Prostate gland (tissue), 2 donors: ENCODE data around the gene PDIA4.

Experiments used
- POLR2A ChIP-seq: fragments of 450-650 bp; IDR thresholded peaks from one replicate; pipeline ENCODE4 v1.6.1; 2016; ENCODE audit warnings: antibody characterized with exemption, mild to moderate bottlenecking
- POLR2AphosphoS5 ChIP-seq: sonication (generic); formaldehyde crosslinking; IDR thresholded peaks from one replicate; pipeline ENCODE4 v1.6.1; 2017; ENCODE audit warnings: antibody characterized with exemption
- TF ChIP-seq, protein P1 (sequence below), 4 experiments: fragments of 200-600 bp in 2 of 4; fragments of 450-650 bp in 2 of 4; sonication (generic) in 2 of 4; IDR thresholded peaks; 1 replicate in 3 of 4; 2 replicates in 1 of 4; pipeline ENCODE4 v1.5.1; 2016 to 2019; ENCODE audit warnings: antibody characterized with exemption in 4 of 4, mild to moderate bottlenecking in 2 of 4, moderate library complexity in 2 of 4

DNA sequence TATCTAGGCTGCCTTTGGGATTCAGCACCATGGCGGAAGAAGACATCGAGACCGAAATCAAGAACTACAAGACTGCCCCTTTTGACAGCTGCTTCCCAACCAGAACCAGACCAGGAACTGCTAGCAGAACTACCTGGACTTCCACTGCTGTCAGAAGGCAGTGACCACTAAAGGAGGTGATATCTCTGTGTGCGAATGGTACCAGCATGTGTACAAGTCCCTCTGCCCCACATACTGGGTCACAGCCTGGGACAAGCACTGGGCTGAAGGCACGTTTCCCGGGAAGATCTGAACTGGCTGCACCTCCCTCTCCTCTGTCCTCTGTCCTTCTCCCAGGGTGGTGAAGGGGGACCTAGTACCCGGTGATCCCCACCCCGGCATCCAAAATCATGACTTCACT is 25.6 kb upstream of the PDIA4 start:
- no peak for TF ChIP-seq POLR2A
- TF ChIP-seq, protein P1, sequence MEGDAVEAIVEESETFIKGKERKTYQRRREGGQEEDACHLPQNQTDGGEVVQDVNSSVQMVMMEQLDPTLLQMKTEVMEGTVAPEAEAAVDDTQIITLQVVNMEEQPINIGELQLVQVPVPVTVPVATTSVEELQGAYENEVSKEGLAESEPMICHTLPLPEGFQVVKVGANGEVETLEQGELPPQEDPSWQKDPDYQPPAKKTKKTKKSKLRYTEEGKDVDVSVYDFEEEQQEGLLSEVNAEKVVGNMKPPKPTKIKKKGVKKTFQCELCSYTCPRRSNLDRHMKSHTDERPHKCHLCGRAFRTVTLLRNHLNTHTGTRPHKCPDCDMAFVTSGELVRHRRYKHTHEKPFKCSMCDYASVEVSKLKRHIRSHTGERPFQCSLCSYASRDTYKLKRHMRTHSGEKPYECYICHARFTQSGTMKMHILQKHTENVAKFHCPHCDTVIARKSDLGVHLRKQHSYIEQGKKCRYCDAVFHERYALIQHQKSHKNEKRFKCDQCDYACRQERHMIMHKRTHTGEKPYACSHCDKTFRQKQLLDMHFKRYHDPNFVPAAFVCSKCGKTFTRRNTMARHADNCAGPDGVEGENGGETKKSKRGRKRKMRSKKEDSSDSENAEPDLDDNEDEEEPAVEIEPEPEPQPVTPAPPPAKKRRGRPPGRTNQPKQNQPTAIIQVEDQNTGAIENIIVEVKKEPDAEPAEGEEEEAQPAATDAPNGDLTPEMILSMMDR (IDR thresholded peaks at IDR 0.05), result no peak
- no peak for TF ChIP-seq POLR2AphosphoS5
